Mucosa of stomach (tissue), 1 donor: ENCODE measurements around the gene PEF1.

ENCODE experiments used
- H3K27me3 ChIP-seq: one replicate; pipeline ENCODE4 v1.7.0; 2013; ENCODE audit warnings: mild to moderate bottlenecking, low read length; ENCODE audit not compliant: control insufficient read depth, insufficient read depth
- H3K36me3 ChIP-seq: one replicate; pipeline ENCODE4 v1.7.0; 2013; ENCODE audit warnings: low read length; ENCODE audit not compliant: control insufficient read depth, insufficient read depth
- H3K4me1 ChIP-seq: one replicate; pipeline ENCODE4 v1.7.0; 2013; ENCODE audit warnings: mild to moderate bottlenecking, low read length; ENCODE audit not compliant: control insufficient read depth, insufficient read depth
- H3K4me3 ChIP-seq: one replicate; pipeline ENCODE4 v1.7.0; 2013; ENCODE audit warnings: low read length
- H3K9ac ChIP-seq: one replicate; pipeline ENCODE4 v1.7.0; 2013; ENCODE audit warnings: mild to moderate bottlenecking, low read length, moderate library complexity
- H3K9me3 ChIP-seq: one replicate; pipeline ENCODE4 v1.7.0; 2013; ENCODE audit warnings: mild to moderate bottlenecking, low read length, moderate library complexity; ENCODE audit not compliant: control insufficient read depth
- donor health status: Pancreatic carcinoma.

Gene PEF1

GRCh38 chr1:31650161-31651088 is 5.7 kb upstream of the PEF1 start:
- H3K27me3 ChIP-seq, result no peaks in the 10 kb centered on the region
- peaks cover 2% of the 10 kb centered on the region for H3K4me1 ChIP-seq
- H3K9ac ChIP-seq, result no peak overlapping the region
- no peak overlapping the region for H3K4me3 ChIP-seq
- H3K9me3 ChIP-seq, result no peaks in the 10 kb centered on the region
- H3K36me3 ChIP-seq, result no peaks in the 10 kb centered on the region

- Histone ChIP-seq H3K27me3 (no peaks in the 10 kb centered on the region), H3K36me3 (no peaks in the 10 kb centered on the region), H3K9ac (no peak overlapping the region), H3K4me3 (no peak overlapping the region), H3K9me3 (no peaks in the 10 kb centered on the region), H3K4me1 (peaks cover 9% of the 10 kb centered on the region)
Measured at GRCh38 chr1:31648641-31649357, 4.1 kb upstream of the PEF1 start.

GRCh38 chr1:31648190-31648589 is 3.5 kb upstream of the PEF1 start:
- Histone ChIP-seq H3K27me3 (no peaks in the 10 kb centered on the region), H3K9me3 (no peaks in the 10 kb centered on the region), H3K4me1 (peaks cover 15% of the 10 kb centered on the region), H3K36me3 (no peaks in the 10 kb centered on the region), H3K4me3 (no peak overlapping the region), H3K9ac (no peak overlapping the region)

- peaks cover 16% of the 10 kb centered on the region for H3K4me1 ChIP-seq
- no peak overlapping the region for H3K9ac ChIP-seq
- H3K4me3 ChIP-seq, result no peak overlapping the region
- H3K27me3 ChIP-seq, result no peaks in the 10 kb centered on the region
- no peaks in the 10 kb centered on the region for H3K36me3 ChIP-seq
- H3K9me3 ChIP-seq, result no peaks in the 10 kb centered on the region
Measured at GRCh38 chr1:31647106-31647505, 2.4 kb upstream of the PEF1 start.

GRCh38 chr1:31646259-31646960 is 1.7 kb upstream of the PEF1 start:
- H3K9ac ChIP-seq, result no peak overlapping the region
- H3K4me3 ChIP-seq, result no peak overlapping the region
- no peaks in the 10 kb centered on the region for H3K27me3 ChIP-seq
- no peaks in the 10 kb centered on the region for H3K9me3 ChIP-seq
- no peaks in the 10 kb centered on the region for H3K36me3 ChIP-seq
- peaks cover 16% of the 10 kb centered on the region for H3K4me1 ChIP-seq

GRCh38 chr1:31645274-31645568 is 545 bp upstream of the PEF1 start:
- no peaks in the 10 kb centered on the region for H3K27me3 ChIP-seq
- peak overlapping the region; percentile 85 for H3K9ac ChIP-seq
- H3K4me1 ChIP-seq, result peaks cover 16% of the 10 kb centered on the region
- no peaks in the 10 kb centered on the region for H3K36me3 ChIP-seq
- no peaks in the 10 kb centered on the region for H3K9me3 ChIP-seq
- H3K4me3 ChIP-seq, result peak overlapping the region; percentile 76

GRCh38 chr1:31643976-31644559 is 608 bp downstream of the PEF1 start:
- Histone ChIP-seq H3K27me3 (no peaks in the 10 kb centered on the region), H3K9me3 (no peaks in the 10 kb centered on the region), H3K4me1 (peaks cover 16% of the 10 kb centered on the region), H3K36me3 (no peaks in the 10 kb centered on the region), H3K4me3 (peak overlapping the region; percentile 76), H3K9ac (peak overlapping the region; percentile 85)

- Histone ChIP-seq H3K36me3 (no peaks in the 10 kb centered on the region), H3K27me3 (no peaks in the 10 kb centered on the region), H3K4me3 (no peak overlapping the region), H3K9ac (no peak overlapping the region), H3K4me1 (peaks cover 26% of the 10 kb centered on the region), H3K9me3 (no peaks in the 10 kb centered on the region)
Measured at GRCh38 chr1:31642897-31643296, 1.8 kb downstream of the PEF1 start.

- H3K27me3 ChIP-seq, result no peaks in the 10 kb centered on the region
- H3K36me3 ChIP-seq, result no peaks in the 10 kb centered on the region
- no peaks in the 10 kb centered on the region for H3K9me3 ChIP-seq
- H3K4me1 ChIP-seq, result peaks cover 29% of the 10 kb centered on the region
- H3K4me3 ChIP-seq, result no peak overlapping the region
- no peak overlapping the region for H3K9ac ChIP-seq
Measured at GRCh38 chr1:31642366-31642765, 2.3 kb downstream of the PEF1 start.

GRCh38 chr1:31640964-31641363 is 3.7 kb downstream of the PEF1 start:
- peaks cover 29% of the 10 kb centered on the region for H3K4me1 ChIP-seq
- no peaks in the 10 kb centered on the region for H3K9me3 ChIP-seq
- no peak overlapping the region for H3K4me3 ChIP-seq
- no peaks in the 10 kb centered on the region for H3K27me3 ChIP-seq
- H3K36me3 ChIP-seq, result no peaks in the 10 kb centered on the region
- H3K9ac ChIP-seq, result no peak overlapping the region

GRCh38 chr1:31640179-31640578 is 4.5 kb downstream of the PEF1 start:
- Histone ChIP-seq H3K27me3 (no peaks in the 10 kb centered on the region), H3K4me3 (no peak overlapping the region), H3K36me3 (no peaks in the 10 kb centered on the region), H3K9me3 (no peaks in the 10 kb centered on the region), H3K9ac (no peak overlapping the region), H3K4me1 (peaks cover 24% of the 10 kb centered on the region)

- H3K36me3 ChIP-seq, result no peaks in the 10 kb centered on the region
- no peaks in the 10 kb centered on the region for H3K9me3 ChIP-seq
- H3K9ac ChIP-seq, result no peak overlapping the region
- peaks cover 24% of the 10 kb centered on the region for H3K4me1 ChIP-seq
- no peaks in the 10 kb centered on the region for H3K27me3 ChIP-seq
- H3K4me3 ChIP-seq, result no peak overlapping the region
Measured at GRCh38 chr1:31639543-31639942, 5.1 kb downstream of the PEF1 start.
